Activated B cell treated with CpG ODN at 0.5 μM for 24 hours (primary cell): ENCODE data around the gene TNNC1. TPM values are rescaled to one million over a fixed set of nuclear protein-coding genes. Genes with fewer than 3 reads are reported as not detected.

ENCODE experiments used
- ATAC-seq: fragments of 200-7000 bp; cut with Tn5 transposase; one replicate; pipeline ENCODE4 v1.10.0; 2021; ENCODE audit warnings: low read depth, mild to moderate bottlenecking, moderate library complexity
- CTCF ChIA-PET: fragments of 350-600 bp; sonication (Branson Sonifier 250); formaldehyde crosslinking; loops from one replicate; lab custom pipeline; 2021; ENCODE audit warnings: antibody characterized with exemption; lab: Charles Lee
- POLR2A ChIA-PET: fragments of 350-600 bp; sonication (Branson Sonifier 250); formaldehyde crosslinking; loops from one replicate; lab custom pipeline; 2021; ENCODE audit warnings: antibody characterized with exemption; lab: Charles Lee
- DNase-seq: peaks from one replicate; pipeline ENCODE4 v3.0.0; 2022
- H3K27ac Mint-ChIP-seq: one replicate; pipeline ENCODE4 v1.8.0; 2020; ENCODE audit warnings: mixed read lengths
- H3K27me3 Mint-ChIP-seq: one replicate; pipeline ENCODE4 v1.8.0; 2021; ENCODE audit warnings: mixed read lengths
- H3K36me3 Mint-ChIP-seq: one replicate; pipeline ENCODE4 v1.8.0; 2021; ENCODE audit warnings: low read depth, mixed read lengths
- H3K4me1 Mint-ChIP-seq: one replicate; pipeline ENCODE4 v1.8.0; 2021; ENCODE audit warnings: mixed read lengths
- H3K4me3 Mint-ChIP-seq: one replicate; pipeline ENCODE4 v1.8.0; 2020; ENCODE audit warnings: mild to moderate bottlenecking, mixed read lengths
- H3K9me3 Mint-ChIP-seq: one replicate; pipeline ENCODE4 v1.8.0; 2020; ENCODE audit warnings: mixed read lengths
- intact Hi-C: fragments of 100-400 bp; cut with micrococcal nuclease; formaldehyde crosslinking; loops from one replicate; pipeline ENCODE4 v1.15.1; 2024
- total RNA-seq: library from RNA; stranded (reverse); gene quantifications from 2 replicates; pipeline ENCODE4 v1.2.3, GENCODE V29; 2022
- TF ChIP-seq, protein P1 (sequence below): fragments of 200-600 bp; IDR thresholded peaks from one replicate; pipeline ENCODE4 v1.8.0; 2022; ENCODE audit warnings: antibody characterized with exemption, mild to moderate bottlenecking

The TNNC1 gene
- total RNA-seq, 1 donor from 2014 or later = not detected

DNA sequence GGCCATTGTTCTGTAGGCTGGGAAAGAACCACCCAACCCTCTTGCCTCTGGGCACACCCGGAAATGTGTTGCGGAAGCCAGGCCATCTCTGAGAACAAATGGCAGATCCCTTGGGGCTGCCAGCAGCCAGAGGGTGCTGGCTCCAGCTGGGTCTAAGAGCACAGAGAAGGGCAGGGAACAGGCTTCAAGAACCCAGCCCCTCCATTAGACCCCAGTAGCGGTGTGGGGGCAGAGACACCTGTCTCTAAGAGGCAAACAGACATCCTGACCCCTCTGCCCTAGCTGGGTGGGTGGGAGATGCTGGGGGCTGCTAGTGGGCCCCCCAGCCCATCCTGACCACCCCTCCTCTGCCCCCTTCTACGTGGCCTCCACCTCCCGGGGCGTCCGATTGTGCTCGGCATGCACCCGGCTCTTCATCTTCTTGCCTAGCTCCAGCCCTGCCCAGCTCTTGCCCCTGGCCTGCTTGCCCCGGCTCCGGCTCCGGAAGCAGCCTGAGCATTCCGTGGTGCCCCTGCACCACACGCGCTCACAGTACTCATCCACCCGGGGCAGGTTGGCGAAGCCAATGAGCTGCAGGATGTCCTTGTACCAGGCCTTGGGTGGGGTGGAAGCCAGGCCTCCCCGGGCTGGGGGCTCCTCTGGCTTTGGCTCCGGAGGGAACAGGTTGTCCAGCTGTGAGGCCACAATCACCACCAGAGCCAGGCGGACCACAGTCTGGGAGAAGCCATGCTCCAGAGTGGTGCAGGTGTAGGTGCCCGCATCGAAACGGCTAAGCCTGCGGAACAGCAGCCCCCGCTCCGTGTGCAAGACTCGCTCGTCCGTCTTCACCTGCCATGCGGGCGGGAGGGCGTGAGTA lies 18.4 kb downstream of the TNNC1 start:
- intact Hi-C loops = no loop called here
- Mint-ChIP-seq H3K27ac (no peak overlapping the region), H3K36me3 (no peaks in the 10 kb centered on the region), H3K4me3 (no peak overlapping the region), H3K4me1 (peaks cover 4% of the 10 kb centered on the region), H3K9me3 (no peaks in the 10 kb centered on the region), H3K27me3 (no peaks in the 10 kb centered on the region)
- DNase-seq = no peak
- ATAC-seq = no peak
- ChIA-PET CTCF (interaction anchor here (0.6 kb wide), 1 partner anchor 344 kb away, joined by 3 read pairs; no protein-coding TSS in a partner anchor), POLR2A (no interaction called here)
- TF ChIP-seq, protein P1, sequence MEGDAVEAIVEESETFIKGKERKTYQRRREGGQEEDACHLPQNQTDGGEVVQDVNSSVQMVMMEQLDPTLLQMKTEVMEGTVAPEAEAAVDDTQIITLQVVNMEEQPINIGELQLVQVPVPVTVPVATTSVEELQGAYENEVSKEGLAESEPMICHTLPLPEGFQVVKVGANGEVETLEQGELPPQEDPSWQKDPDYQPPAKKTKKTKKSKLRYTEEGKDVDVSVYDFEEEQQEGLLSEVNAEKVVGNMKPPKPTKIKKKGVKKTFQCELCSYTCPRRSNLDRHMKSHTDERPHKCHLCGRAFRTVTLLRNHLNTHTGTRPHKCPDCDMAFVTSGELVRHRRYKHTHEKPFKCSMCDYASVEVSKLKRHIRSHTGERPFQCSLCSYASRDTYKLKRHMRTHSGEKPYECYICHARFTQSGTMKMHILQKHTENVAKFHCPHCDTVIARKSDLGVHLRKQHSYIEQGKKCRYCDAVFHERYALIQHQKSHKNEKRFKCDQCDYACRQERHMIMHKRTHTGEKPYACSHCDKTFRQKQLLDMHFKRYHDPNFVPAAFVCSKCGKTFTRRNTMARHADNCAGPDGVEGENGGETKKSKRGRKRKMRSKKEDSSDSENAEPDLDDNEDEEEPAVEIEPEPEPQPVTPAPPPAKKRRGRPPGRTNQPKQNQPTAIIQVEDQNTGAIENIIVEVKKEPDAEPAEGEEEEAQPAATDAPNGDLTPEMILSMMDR = no peak

DNA sequence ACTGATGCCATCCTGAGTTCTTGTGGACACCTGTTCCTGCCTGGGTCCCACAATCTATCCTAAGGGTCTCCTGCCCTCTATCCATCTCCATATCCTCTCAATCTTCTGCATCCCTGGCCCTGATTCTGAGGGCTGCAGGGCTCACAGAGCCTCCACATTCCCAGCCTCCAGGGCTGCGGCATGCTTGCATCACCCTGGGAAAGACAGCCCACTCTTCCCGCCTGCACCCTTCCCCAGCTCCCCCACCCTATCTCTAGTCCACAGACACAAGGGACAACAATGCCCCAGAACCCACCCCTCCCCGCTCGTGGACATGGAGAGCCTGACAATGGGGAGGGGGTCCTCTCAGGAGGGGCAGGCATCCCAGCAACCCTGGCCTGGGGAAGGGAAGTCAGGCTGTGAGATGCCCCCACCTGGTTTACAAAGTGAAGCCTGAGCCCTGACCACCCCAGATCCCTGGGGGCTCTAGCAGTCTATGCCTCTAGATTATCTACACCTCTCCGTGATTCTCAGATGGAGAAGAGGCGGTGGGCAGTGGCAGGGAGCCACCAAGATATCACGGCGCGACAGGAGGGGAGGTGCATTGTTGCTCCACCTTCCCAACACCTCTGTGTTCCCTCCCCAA lies 19.2 kb downstream of the TNNC1 start:
- H3K4me1 Mint-ChIP-seq = peaks cover 4% of the 10 kb centered on the region
- DNase-seq (no peak), ATAC-seq (no peak)
- H3K4me3 Mint-ChIP-seq = no peak overlapping the region
- no peak overlapping the region for H3K27ac Mint-ChIP-seq
- TF ChIP-seq, protein P1 = no peak
- H3K9me3 Mint-ChIP-seq = no peaks in the 10 kb centered on the region
- intact Hi-C loops = no loop called here
- ChIA-PET CTCF (interaction anchor here (0.6 kb wide), 1 partner anchor 344 kb away, joined by 3 read pairs; no protein-coding TSS in a partner anchor), POLR2A (no interaction called here)
- H3K27me3 Mint-ChIP-seq = no peaks in the 10 kb centered on the region
- H3K36me3 Mint-ChIP-seq = no peaks in the 10 kb centered on the region

DNA sequence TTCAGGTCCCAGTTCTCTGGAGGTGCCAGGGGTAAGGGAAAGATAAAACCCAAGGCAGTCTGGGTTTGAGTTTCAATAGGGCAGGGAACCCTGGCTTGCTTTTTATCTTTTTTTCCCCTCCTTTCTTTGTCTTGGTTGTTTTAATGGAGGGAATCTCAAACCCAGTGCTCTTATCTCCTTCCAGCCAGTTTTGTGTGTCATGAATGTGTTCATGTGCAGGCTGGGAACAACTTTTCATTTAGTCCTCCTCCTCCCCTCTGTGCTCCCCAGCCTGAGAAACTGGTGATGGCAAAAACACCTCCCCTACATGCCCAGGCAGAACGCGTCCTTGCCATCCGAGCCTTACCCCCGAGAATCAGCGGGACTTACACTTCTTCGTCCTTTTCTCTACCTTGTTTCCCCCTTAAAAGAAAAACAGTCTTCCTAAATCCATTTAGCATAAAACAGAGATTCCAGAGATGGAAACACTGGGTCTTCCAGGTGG lies 19.8 kb downstream of the TNNC1 start:
- Mint-ChIP-seq H3K4me3 (no peak overlapping the region), H3K9me3 (no peaks in the 10 kb centered on the region), H3K27ac (no peak overlapping the region), H3K4me1 (peaks cover 4% of the 10 kb centered on the region), H3K27me3 (no peaks in the 10 kb centered on the region), H3K36me3 (no peaks in the 10 kb centered on the region)
- TF ChIP-seq, protein P1 = no peak
- DNase-seq (no peak), ATAC-seq (no peak)
- CTCF ChIA-PET = no interaction called here
- POLR2A ChIA-PET = no interaction called here
- intact Hi-C loops = no loop called here

DNA sequence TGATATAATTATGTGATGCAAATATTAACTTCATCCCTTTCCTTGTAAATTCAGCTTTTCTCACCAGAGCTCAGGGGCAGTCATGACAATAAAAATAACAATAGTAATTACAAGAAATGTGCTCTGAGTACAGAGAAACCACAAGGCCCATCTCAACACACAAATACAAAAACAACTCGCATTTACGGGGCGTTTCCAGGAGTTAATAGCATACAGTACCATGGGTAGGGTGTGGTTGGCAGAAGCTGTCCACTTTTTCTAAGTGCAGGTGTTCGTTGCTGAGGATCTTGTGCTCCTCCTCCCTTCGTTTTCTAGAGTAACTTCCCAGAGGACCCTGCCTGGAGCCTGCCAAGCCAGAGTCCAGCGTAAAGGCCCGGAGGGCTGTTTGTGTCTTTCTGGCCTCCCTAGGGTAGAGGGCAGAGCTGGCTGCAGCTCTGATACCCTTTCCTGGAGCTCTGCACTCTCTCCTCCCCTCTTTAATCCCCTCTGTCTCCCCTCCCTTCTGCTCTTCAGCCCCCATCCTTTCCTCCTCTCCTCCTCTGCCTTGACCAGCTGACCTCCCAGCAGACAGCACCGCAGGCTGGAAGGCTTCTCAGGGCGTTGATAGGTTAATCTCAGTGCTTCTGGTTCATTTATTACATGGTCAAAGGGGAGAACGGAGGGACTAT lies 20.4 kb downstream of the TNNC1 start:
- DNase-seq (no peak), ATAC-seq (no peak)
- no peaks in the 10 kb centered on the region for H3K36me3 Mint-ChIP-seq
- H3K9me3 Mint-ChIP-seq = no peaks in the 10 kb centered on the region
- intact Hi-C loops = no loop called here
- TF ChIP-seq, protein P1 = no peak
- H3K4me3 Mint-ChIP-seq = no peak overlapping the region
- H3K27me3 Mint-ChIP-seq = no peaks in the 10 kb centered on the region
- H3K27ac Mint-ChIP-seq = no peak overlapping the region
- H3K4me1 Mint-ChIP-seq = peaks cover 4% of the 10 kb centered on the region
- POLR2A ChIA-PET = interaction anchor here (0.7 kb wide), 1 partner anchor 400 kb away, joined by 4 read pairs; no protein-coding TSS in a partner anchor
- CTCF ChIA-PET = no interaction called here
